Astrocyte of the spinal cord (primary cell): ENCODE results near the gene PCSK2.

Source experiments
- DNase-seq: peaks from one replicate; pipeline ENCODE4 v3.0.0; 2011; ENCODE audit warnings: low read depth, low spot score
- H3K4me3 ChIP-seq: 2 replicates; pipeline ENCODE4 v1.5.1; 2011; ENCODE audit warnings: low read depth, mild to moderate bottlenecking, low read length, moderate library complexity
- in situ Hi-C: cut with HindIII; loops from 2 replicates; pipeline ENCODE4 v1.10.0; 2017; ENCODE audit warnings: low sequenced_read_pairs
- TF ChIP-seq, protein P1 (sequence below): IDR thresholded peaks from 2 replicates; pipeline ENCODE4 v1.5.1; 2012; ENCODE audit warnings: low read depth, mild to moderate bottlenecking, low read length, inconsistent platforms

The PCSK2 gene

DNA sequence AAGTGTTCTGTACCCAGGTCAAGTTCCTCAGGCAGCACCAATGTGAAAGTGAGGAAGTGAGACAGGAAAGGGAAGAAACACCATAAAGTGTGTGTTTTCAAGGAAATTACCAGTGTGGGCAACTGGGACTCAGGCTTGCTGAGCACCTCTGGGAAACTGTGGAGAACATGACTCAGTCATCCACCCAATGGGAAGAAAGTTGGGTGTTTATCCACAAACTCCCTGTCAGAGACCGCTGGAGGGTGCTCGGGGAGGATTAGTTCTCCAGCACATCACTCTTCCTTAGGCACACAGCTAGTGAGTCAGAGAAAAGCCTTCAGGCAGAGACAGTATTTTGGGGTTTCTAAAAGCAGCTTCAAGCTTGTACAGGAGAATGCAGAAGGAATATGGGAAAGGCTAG, 93.6 kb downstream of the PCSK2 start:
- TF ChIP-seq, protein P1, sequence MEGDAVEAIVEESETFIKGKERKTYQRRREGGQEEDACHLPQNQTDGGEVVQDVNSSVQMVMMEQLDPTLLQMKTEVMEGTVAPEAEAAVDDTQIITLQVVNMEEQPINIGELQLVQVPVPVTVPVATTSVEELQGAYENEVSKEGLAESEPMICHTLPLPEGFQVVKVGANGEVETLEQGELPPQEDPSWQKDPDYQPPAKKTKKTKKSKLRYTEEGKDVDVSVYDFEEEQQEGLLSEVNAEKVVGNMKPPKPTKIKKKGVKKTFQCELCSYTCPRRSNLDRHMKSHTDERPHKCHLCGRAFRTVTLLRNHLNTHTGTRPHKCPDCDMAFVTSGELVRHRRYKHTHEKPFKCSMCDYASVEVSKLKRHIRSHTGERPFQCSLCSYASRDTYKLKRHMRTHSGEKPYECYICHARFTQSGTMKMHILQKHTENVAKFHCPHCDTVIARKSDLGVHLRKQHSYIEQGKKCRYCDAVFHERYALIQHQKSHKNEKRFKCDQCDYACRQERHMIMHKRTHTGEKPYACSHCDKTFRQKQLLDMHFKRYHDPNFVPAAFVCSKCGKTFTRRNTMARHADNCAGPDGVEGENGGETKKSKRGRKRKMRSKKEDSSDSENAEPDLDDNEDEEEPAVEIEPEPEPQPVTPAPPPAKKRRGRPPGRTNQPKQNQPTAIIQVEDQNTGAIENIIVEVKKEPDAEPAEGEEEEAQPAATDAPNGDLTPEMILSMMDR = no peak
- in situ Hi-C loops = no loop called here
- no peak overlapping the region for H3K4me3 ChIP-seq
- no peak for DNase-seq

- in situ Hi-C loops = no loop called here
- DNase-seq = no peak
- TF ChIP-seq, protein P1 = no peak
- H3K4me3 ChIP-seq = no peak overlapping the region
Observed at GRCh38 chr20:17326096-17326495, 99.3 kb downstream of the PCSK2 start.

DNA sequence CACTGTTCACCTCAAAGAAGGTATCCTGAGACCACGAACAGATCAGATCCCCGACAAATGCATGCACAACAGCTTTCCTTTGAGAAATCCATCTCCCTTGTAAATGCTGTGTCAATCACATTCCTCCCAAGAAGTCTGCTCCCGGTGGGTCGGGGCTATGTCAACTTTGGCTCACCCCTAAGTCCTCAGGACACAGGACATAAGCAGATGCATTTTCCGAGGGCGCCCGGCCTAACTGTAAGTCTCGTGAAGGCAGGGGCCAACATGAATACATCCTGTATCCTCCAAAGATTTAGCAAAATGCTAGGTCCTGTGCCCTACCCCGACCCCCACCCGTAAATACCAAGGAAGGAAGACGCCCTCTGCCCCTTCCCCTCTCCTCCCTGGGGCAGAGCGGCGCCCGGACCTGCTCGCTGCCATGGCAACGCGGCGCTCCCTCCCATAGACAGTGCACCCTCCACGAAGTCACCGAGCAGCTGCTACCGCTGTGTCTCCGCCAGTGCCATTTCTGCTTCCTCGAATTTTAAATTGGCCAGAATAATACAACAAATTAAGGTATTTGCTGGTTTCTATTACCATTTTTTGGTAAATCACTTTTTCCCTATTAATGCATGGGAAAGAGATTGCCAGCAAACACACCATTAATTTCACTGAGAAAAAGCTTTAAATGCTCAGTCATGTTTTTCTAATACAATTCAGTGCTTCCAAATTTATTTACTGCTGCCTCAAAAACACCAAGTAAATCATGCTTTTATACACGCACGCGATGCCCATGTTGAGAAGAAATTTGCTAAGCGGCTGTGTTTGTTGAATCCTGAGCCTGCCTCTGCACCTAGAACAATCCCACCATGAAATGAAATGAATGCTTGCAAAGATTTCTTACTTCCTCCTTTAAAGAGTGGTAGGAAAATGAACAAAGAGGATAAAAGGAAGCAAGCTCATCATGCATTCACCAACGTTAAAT, 100.6 kb downstream of the PCSK2 start:
- in situ Hi-C loops = no loop called here
- TF ChIP-seq, protein P1 = no peak
- no peak overlapping the region for H3K4me3 ChIP-seq
- no peak for DNase-seq

DNA sequence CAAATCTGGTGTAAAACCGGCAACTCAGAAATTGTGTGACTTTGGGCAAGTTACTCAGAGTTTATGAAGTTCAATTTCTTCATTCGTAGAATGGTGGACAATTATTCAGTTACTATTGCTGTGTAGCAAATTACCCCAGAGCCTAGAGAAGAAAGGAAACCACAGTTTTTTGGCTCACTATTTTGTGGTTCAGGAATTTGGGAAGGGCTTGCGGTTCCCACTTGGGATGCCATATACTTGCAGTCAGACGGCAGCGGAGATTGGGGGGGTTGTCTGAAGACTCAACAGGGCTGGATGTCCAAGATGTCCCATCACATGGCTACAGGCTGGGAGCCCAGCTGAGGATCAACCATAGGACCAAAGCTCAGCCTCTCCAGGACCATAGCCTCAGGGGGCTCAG, 108.1 kb downstream of the PCSK2 start:
- in situ Hi-C loops = no loop called here
- no peak overlapping the region for H3K4me3 ChIP-seq
- TF ChIP-seq, protein P1 = no peak
- no peak for DNase-seq

DNA sequence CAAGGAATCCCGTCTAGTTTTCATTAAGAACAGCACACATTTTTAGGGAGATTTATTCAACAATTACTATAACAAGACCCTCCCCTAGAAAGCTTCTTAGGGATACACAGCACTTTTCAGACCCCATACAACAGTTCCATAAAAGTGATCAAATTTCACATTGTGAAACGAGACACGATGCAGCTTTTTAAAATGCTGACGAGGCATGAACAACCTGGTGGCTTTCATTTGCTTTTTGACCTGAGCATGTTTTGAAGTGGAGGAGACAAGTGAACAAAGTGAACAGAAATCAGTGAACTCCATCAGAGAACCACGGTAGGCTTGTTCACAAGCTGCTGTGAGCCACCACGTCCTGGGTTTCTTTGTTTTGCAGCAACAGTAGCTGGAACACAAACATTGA, 112.2 kb downstream of the PCSK2 start:
- in situ Hi-C loops = no loop called here
- TF ChIP-seq, protein P1 = no peak
- DNase-seq = no peak
- no peak overlapping the region for H3K4me3 ChIP-seq

DNA sequence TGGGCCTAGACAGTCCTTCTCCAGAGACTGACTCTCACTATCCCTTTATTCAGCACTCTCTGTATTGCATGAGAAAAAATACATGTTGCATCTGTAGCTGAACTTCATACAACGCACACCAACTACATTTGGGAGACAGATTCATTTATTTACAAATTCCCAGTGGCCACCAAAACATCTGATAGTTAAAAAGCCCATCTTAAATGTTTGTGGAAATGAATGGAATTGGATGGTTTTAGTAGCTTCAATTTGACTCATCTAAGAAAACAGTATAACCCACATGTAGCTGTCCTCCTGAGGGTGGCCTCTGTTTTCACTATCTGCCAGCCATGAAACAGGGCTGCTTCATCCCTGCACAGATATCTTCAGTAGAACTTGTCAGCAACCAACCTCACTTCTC, 116.3 kb downstream of the PCSK2 start:
- DNase-seq = no peak
- in situ Hi-C loops = no loop called here
- no peak overlapping the region for H3K4me3 ChIP-seq
- TF ChIP-seq, protein P1 = no peak
